ENCODE measurements around the gene DISC1. TPM values are rescaled to one million over a fixed set of nuclear protein-coding genes. Genes with fewer than 3 reads are reported as not detected.
"Not testable (repeated sequence)": the region's sequence is repeated elsewhere in the genome, so short reads cannot be mapped to it uniquely, and the experiment has no call there.

The DISC1 gene
- total RNA-seq, 1 donor from 2014 or later: 4.7 TPM

- peaks cover 8% of the 10 kb centered on the region for H3K9me3 Mint-ChIP-seq
- DNase-seq (ENCODE audit: extremely low spot score, unreplicated experiment): no peak
- peaks cover 5% of the 10 kb centered on the region for H3K4me1 Mint-ChIP-seq (ENCODE audit: unreplicated experiment)
- no peak overlapping the region for H3K27ac Mint-ChIP-seq
- no peak for TF ChIP-seq CTCF (conservative IDR thresholded peaks at IDR 0.05)
- H3K4me3 Mint-ChIP-seq: no peak overlapping the region
- H3K36me3 Mint-ChIP-seq: no peaks in the 10 kb centered on the region
- peaks cover 4% of the 10 kb centered on the region for H3K27me3 Mint-ChIP-seq
Measured at GRCh38 chr1:231896806-231897205, 270.2 kb downstream of the DISC1 start.

- Mint-ChIP-seq H3K27ac (no peak overlapping the region), H3K36me3 (no peaks in the 10 kb centered on the region), H3K27me3 (peaks cover 4% of the 10 kb centered on the region), H3K4me1 (ENCODE audit: unreplicated experiment) (peaks cover 5% of the 10 kb centered on the region), H3K9me3 (peaks cover 8% of the 10 kb centered on the region), H3K4me3 (no peak overlapping the region)
- DNase-seq (ENCODE audit: extremely low spot score, unreplicated experiment): no peak
- TF ChIP-seq CTCF (conservative IDR thresholded peaks at IDR 0.05): no peak
Measured at GRCh38 chr1:231899046-231899445, 272.5 kb downstream of the DISC1 start.

- Mint-ChIP-seq H3K9me3 (peaks cover 15% of the 10 kb centered on the region), H3K36me3 (no peaks in the 10 kb centered on the region), H3K27ac (no peak overlapping the region), H3K27me3 (peaks cover 4% of the 10 kb centered on the region), H3K4me1 (ENCODE audit: unreplicated experiment) (peaks cover 5% of the 10 kb centered on the region), H3K4me3 (no peak overlapping the region)
- DNase-seq (ENCODE audit: extremely low spot score, unreplicated experiment): no peak
- no peak for TF ChIP-seq CTCF (conservative IDR thresholded peaks at IDR 0.05)
Measured at GRCh38 chr1:231899713-231900435, 273.3 kb downstream of the DISC1 start.

- Mint-ChIP-seq H3K36me3 (no peaks in the 10 kb centered on the region), H3K9me3 (peaks cover 15% of the 10 kb centered on the region), H3K4me3 (no peak overlapping the region), H3K4me1 (ENCODE audit: unreplicated experiment) (peaks cover 5% of the 10 kb centered on the region), H3K27me3 (peaks cover 6% of the 10 kb centered on the region), H3K27ac (no peak overlapping the region)
- DNase-seq (ENCODE audit: extremely low spot score, unreplicated experiment): no peak
- TF ChIP-seq CTCF (conservative IDR thresholded peaks at IDR 0.05): no peak
Measured at GRCh38 chr1:231903586-231904081, 277.0 kb downstream of the DISC1 start.

- not testable (repeated sequence) for H3K4me1 Mint-ChIP-seq (ENCODE audit: unreplicated experiment); H3K4me3 Mint-ChIP-seq; H3K36me3 Mint-ChIP-seq; DNase-seq (ENCODE audit: extremely low spot score, unreplicated experiment); H3K27ac Mint-ChIP-seq
- Mint-ChIP-seq H3K27me3 (peaks cover 10% of the 10 kb centered on the region), H3K9me3 (peaks cover 15% of the 10 kb centered on the region)
Measured at GRCh38 chr1:231907310-231907709, 280.7 kb downstream of the DISC1 start.

GRCh38 chr1:231913493-231913892, 286.9 kb downstream of the DISC1 start:
- Mint-ChIP-seq H3K36me3 (no peaks in the 10 kb centered on the region), H3K27me3 (peaks cover 6% of the 10 kb centered on the region), H3K4me1 (ENCODE audit: unreplicated experiment) (no peaks in the 10 kb centered on the region), H3K9me3 (no peaks in the 10 kb centered on the region), H3K27ac (no peak overlapping the region), H3K4me3 (no peak overlapping the region)
- TF ChIP-seq CTCF (conservative IDR thresholded peaks at IDR 0.05): no peak
- DNase-seq (ENCODE audit: extremely low spot score, unreplicated experiment): no peak
